CD4-positive, alpha-beta T cell treated with Interleukin-17A for 4 hours (primary cell): ENCODE results near the gene PIGC.
A peak's percentile ranks its signal among the peaks of the same experiment; 100 is the strongest.

Experiments used
- DNase-seq: peaks from one replicate; pipeline ENCODE4 v3.0.0-alpha.2; 2020; ENCODE audit warnings: mixed read lengths

PIGC gene

DNA sequence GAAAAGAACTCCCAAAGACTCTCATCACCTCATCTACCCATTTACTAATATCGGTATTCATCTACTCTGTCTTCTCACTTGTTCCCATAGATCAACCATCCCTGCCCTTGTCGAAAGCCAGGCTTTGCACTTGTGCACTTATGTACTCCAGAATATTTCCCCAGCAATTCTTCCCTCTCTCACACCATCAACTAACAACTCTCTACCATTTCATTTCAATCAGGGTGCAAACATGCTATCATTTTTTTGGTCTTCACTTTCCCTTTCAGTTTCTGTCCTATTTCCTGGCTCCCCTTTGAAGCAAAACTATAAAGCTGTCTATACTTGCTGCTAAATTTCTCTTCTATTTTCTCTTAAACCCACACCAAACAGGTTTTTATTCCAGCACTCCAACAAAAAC, 16.7 kb downstream of the PIGC start:
- DNase-seq = no peak

DNA sequence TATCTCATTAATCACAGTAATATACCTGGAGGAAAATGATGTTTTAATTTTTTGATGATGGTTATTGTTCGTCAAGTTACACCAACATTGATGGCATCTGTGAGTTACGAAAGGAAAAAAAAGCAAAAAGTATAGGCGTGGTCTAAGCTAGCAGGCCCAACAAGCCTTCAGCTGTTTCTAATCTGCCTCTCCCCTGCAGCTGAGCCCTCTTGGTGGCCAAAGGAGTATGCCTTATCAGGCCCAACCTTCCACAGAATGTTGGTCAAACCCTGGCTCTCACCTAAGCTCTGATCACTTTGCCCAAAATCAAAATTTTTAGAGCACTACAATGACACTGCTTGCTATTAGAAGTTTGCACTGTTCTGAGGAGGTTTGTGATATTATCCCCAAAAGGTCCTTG, 18.5 kb downstream of the PIGC start:
- no peak for DNase-seq

DNA sequence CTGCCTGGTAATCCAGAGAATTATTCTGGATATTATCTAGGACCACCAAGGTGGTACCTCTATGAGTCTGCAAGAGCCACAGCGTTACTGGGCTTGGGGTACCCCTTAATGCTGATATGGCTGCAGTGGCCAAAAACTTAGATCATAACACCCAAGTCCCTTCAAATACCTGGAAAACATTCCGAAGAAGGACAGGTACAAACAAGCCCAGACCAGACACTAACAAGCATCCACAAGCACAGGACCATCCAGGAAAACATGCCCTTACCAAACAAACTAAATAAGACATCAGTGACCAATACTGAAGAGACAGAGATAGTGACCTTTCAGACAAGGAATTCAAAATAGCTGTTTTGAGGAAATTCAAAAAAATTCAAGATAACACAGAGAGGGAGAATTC, 20.5 kb downstream of the PIGC start:
- no peak for DNase-seq

GRCh38 chr1:172421974-172422604, 21.8 kb downstream of the PIGC start:
- no peak for DNase-seq

GRCh38 chr1:172420385-172420784, 23.5 kb downstream of the PIGC start, which contains the start of gene C1orf105:
Gene C1orf105 (plus strand): TSS chr1:172420685. CDS start chr1:172420886, 201 bp downstream.
- DNase-seq = no peak

DNA sequence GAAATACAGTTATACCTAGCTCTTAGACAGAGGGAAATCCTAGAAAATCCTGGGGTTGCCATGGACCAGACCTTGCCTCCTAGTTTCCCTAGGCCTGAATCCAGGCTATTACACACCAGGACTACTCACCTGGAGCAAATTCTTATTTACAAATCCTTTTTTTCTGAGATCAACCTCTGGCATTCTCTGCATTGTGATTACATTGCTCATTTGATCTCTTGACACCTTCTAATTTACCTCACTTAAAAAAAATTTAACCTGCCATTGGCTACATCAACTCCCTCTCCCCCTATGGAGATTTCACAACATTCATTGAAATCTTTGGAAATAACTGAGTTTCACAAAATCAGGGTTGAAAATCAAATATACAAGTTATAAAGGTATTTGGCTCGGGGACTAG, 26.3 kb downstream of the PIGC start:
- no peak for DNase-seq

DNA sequence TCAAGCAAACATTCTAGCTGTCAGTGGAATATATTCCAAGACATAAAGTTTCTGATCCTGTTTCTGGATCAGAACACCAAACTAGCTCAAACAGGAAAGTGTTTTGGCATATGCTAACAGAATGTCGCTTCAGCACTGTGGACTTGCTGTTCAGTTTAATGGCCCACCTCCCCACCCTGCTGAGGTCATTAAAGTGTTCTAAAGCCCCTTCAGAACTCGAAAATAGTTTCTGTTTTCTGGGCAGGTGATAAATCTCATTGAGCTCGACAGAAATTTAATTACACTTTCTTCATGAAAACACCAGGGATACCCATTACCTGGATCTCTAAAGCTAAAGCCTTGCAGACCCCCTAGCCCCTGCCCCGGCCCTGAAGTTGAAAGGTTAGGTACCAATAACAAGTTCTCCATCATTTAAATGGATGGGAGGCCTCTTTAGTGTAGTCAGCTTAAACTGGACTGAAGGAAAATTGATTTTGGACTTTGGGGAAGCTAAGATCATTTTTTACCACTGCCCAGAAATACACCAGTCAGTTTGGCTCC, 27.3 kb downstream of the PIGC start:
- no peak for DNase-seq

DNA sequence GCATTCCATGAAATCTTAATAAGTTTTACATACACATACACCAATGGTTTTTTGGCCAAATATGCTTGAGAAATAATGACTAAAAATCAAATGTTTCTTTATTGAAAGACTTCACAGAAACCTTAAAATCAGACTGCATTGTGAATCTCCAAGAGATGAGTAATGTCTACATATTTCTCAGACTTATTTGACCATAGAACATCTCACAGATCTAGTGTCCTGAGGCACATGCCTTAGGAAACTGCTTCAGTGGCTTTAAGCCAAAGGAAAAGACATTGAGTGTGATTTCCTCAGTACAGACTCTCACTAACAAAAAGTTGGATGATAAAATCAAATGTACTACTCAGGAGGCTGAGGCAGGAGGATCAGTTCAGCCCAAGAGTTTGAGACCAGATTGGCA, 29.5 kb downstream of the PIGC start:
- DNase-seq = no peak

DNA sequence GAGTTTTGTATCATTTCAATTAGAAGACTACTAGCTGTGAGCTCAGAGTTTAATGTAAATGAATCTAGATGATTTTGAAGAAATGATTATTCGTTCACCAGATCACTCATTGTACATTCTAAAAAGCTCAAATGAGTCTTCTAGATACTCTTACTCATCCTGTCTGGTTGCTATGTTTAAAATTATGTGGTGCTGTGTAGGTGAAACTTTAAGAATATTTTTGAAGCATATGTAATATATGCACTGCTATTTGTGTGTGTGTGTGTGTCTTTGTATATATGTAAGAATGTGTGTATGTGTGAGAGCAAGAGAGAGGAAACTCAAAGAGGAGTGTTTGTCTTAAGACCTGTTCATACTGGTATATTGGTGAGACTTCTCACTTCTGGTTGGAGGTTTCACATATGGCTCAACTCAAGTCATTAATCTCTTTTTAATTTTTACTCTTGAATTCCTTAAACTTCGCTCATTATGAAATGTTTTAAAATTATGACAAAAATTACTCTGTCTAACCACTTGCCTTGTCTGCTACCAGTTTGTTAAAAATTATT, 32.0 kb downstream of the PIGC start:
- DNase-seq = no peak

GRCh38 chr1:172410027-172410426, 33.8 kb downstream of the PIGC start:
- no peak for DNase-seq

- DNase-seq = no peak
These were observed 34.9 kb downstream of the PIGC start for GRCh38 chr1:172408958-172409357.

- no peak for DNase-seq
These were observed 36.9 kb downstream of the PIGC start for GRCh38 chr1:172406968-172407367.

- DNase-seq = no peak
These were observed 38.0 kb downstream of the PIGC start for GRCh38 chr1:172405912-172406311.

GRCh38 chr1:172404121-172404520, 39.7 kb downstream of the PIGC start:
- no peak for DNase-seq

- DNase-seq = no peak
These were observed 40.8 kb downstream of the PIGC start for GRCh38 chr1:172402878-172403569.

GRCh38 chr1:172401892-172402291, 42.0 kb downstream of the PIGC start:
- peak; percentile 23 for DNase-seq

DNA sequence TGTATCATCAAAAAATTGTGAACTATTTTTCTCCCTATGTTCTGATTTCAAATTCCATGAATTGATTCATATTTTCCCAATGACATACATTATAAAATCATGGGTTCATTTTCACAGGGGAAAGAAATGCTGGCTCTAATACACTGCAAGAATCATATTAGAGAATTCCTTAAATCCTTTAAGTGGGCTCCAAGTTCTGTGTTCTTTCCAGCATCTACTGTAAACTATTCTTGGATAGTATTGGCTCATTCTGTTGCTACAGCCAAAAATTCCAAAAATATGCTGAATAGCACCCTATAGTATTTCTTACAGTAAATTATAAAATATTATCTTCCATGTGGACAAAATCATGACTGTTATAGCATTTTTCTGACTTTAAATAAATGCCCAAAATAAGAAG, 42.4 kb downstream of the PIGC start:
- no peak for DNase-seq

DNA sequence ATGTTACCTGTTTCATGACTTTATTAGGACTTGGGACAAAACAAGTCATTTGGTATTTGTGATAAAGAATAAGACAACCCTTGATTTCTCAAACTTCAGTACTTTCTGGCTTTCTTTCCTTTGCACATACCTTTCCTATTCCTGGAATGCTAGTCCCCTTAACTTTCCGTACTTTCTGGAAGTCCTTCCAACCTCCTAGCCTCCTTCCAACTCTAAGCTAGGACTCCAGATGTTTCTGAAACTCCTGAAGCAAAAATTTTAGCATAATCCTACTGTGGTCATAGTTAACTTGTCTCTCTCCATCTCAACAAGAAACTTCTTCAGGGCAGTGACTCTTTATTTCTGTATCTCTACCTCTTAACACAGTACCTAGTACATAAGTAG, 43.2 kb downstream of the PIGC start:
- no peak for DNase-seq

DNA sequence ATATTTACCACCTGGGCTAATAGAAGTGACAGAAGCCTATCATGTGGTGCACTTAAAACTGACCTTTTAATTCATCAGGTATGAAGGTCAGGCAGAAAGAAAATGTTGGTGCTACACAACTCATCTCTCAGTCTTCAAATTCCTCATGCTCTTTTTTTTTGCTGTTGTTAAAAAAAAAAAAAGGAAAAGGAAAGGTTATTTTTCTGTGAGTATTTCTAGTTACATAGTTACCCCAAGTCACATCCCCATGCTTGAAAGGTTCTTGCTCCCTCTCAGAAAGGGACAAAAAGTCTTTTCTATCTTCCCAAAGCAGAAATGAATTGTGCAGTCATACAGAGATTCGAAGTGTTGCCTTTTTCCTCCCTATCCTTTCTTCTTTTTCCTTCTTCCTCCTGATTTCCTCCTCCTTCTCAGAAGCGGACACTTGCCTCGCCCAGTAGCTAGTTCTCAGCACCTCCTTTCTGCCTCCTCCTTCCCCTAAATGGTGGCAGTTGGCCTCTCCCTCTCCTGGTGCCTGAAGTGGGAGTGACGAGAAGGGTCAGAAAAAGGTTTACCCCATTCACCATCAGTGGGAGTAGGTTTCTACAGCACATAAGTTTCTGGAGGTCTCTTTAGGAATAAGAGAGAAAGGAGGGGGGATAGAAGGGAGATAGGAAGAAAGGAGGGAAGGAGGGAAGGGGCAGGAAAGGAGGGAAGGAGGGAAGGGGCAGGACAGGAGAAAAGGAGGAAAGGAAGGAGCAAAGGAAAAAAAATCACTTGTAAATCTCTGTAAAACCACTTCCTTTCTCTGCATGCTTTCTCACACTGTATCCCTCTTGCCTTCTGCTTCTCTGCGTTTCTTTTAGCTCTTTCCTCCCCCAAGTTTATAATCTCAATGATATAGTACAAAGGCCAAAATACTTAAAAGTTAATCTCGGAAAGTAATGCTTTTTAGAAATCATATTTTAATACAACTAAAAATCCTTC, 43.8 kb downstream of the PIGC start:
- DNase-seq = no peak

- peak; percentile 63 for DNase-seq
These were observed 44.7 kb downstream of the PIGC start for GRCh38 chr1:172398970-172399755.

DNA sequence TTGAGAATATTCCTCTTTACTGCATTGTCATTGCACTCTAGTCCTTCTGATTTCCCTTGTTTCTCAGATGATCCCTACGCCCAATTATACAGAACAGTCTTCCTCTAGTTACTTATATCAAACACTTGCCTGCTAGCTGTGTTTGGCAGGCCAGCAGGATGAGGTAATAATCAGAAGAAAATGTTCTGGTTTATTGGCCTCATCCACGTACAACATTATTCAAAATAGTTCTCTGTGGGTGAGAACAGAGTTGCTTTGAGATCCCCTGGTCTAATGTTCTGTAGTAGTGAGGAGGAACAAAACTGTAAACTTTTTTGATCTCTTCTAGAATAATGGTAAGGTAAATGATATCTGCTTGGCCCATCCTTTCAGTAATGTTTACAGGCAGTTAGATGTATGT, 45.7 kb downstream of the PIGC start:
- DNase-seq = no peak

DNA sequence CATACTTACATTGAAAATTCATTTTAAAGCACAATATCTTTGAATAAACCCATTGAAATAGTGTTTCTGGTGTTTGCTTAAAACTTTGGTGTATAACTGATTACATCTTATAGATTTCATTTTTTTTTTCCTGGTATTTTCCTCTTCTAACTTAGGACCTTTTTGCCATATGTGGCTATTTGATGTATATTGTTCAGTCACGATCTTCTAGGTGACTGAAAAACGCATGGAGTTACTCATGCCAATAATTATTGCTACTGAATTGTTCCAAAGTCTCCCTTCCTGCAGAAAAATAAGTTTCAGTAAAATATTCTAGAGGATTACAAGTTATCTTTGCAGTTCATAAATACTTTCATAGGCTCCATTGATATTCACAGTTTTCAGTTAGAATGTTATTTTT, 46.2 kb downstream of the PIGC start:
- DNase-seq = no peak
